Measurements from ENCODE around the gene HHATL. TPM values are rescaled to one million over a fixed set of nuclear protein-coding genes. Genes with fewer than 3 reads are reported as not detected.

Gene HHATL
- total and polyA plus RNA-seq, 2 of the 8 experiments (the other 6 are each of a cell fraction or from before 2014, with no cell fraction given): 0.18 TPM; not detected in 1

GRCh38 chr3:42664438-42664803, 38.2 kb downstream of the HHATL start (continued):
- TF ChIP-seq CHD7 (IDR thresholded peaks at IDR 0.05; ENCODE audit: insufficient replicate concordance, low read length) (no peak), NRF1 (IDR thresholded peaks at IDR 0.05; ENCODE audit: low read depth, low read length) (no peak), GTF2F1 (IDR thresholded peaks at IDR 0.05; ENCODE audit: borderline replicate concordance, low read depth, low read length) (no peak), EP300 (IDR thresholded peaks at IDR 0.05; ENCODE audit: borderline replicate concordance in 1 of 2, low read depth in 2 of 2, low read length in 2 of 2) (no peak)
